Stimulated activated effector memory CD8-positive, alpha-beta T cell treated with anti-CD3 and anti-CD28 coated beads, Interleukin-12 subunit alpha, Interleukin-12 subunit beta, amount 100 ng/mL, for 72 hours (primary cell): Measurements from ENCODE around the gene PHLPP1.
"Not testable (repeated sequence)": the region's sequence is repeated elsewhere in the genome, so short reads cannot be mapped to it uniquely, and the experiment has no call there.

Source experiments
- ATAC-seq: fragments of 150-1000 bp; cut with Tn5 transposase; 2 replicates; pipeline ENCODE4 v1.10.0; 2021
- DNase-seq, 2 donors: peaks; one replicate each; pipeline ENCODE4 v3.0.0; 2021 to 2022; ENCODE audit warnings: low spot score in 2 of 2
- H3K27ac Mint-ChIP-seq: one replicate; pipeline ENCODE4 v1.8.0; 2022; ENCODE audit warnings: mild to moderate bottlenecking, mixed read lengths
- H3K36me3 Mint-ChIP-seq: one replicate; pipeline ENCODE4 v1.8.0; 2022; ENCODE audit warnings: mild to moderate bottlenecking, mixed read lengths
- H3K4me1 Mint-ChIP-seq: one replicate; pipeline ENCODE4 v1.8.0; 2022; ENCODE audit warnings: mixed read lengths
- H3K4me3 Mint-ChIP-seq: one replicate; pipeline ENCODE4 v1.8.0; 2022; ENCODE audit warnings: mild to moderate bottlenecking, mixed read lengths
- H3K9me3 Mint-ChIP-seq: one replicate; pipeline ENCODE4 v1.8.0; 2022; ENCODE audit warnings: mixed read lengths

PHLPP1 gene

DNA sequence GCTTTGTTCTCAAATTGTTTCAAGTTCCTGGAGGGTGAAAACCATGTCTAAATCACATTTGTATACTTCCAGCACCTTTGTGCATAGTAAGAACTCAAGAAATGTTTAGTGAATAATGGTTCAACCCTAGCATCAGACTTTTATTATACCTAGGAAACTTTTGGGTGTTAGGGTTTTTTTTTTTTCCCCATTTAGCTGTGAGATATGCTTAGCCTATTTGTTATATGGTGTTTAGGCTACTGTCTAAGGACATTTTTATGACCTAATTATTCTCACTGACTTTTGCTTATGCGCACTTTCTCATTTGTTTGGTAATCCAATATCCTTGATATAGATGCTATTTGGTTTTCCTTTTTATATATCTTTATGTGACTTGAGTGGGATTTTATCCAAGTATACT, 164.7 kb downstream of the PHLPP1 start:
- no peaks in the 10 kb centered on the region for H3K9me3 Mint-ChIP-seq
- H3K36me3 Mint-ChIP-seq, result no peaks in the 10 kb centered on the region
- no peak for ATAC-seq
- no peak overlapping the region for H3K27ac Mint-ChIP-seq
- no peak for DNase-seq
- H3K4me1 Mint-ChIP-seq, result peaks cover 32% of the 10 kb centered on the region
- H3K4me3 Mint-ChIP-seq, result no peak overlapping the region

DNA sequence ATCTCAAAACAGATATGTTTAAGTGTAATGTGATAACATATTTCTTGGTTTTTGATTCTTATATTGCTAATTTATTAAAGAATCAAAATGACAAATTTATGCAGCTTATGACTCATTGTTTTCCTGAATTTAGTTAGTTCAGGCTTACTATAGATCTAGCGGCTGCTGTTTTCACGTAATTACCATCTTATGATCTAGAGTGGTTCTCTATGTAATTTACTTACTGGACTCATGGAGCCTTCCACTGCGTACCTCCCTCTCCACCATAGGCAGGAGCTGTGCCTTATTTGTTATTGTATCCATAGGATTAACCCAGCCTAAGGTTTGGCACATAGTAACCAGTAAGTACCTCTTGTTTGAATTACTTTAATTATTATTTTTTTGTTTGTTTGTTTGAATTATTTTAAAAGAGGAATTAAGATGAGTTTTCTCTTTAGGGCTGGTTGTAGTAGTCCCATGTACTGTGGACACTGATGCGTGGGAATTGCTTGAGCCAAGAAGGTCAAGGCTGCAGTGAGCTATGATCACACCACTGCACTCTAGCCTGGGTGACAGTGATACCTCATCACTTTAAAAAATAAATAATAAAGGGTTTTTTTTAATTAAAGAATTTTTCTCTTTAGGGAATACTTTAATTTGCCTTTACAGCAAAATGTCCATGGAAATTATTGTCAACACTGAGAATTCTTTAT, 165.5 kb downstream of the PHLPP1 start:
- DNase-seq (no peak), ATAC-seq (peak; percentile 81)
- Mint-ChIP-seq H3K9me3 (no peaks in the 10 kb centered on the region), H3K36me3 (no peaks in the 10 kb centered on the region), H3K4me3 (no peak overlapping the region), H3K27ac (no peak overlapping the region), H3K4me1 (peaks cover 32% of the 10 kb centered on the region)

DNA sequence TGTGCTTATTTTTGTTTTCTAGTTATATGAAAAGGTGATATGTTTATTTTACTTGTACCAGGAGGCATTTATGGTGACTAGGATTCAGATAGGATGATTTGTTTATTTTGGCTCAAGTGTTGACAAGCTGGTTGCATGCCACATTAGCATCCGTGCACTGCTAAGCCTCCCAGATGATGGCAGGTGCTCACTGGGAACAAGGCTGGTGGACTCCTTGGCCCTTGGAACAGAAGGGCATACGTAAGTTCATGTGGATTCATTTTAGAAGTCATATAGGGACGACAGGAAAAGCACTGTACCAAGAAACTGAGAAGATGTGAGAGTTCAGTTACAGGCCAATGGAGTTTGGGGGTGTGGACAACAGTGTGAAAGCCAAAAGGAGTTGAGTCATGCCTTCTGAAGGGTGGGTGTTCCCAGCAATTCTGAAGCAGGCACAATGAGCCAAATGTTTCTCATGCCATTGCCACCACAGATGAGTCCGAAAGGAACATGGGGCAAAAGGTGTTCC, 166.2 kb downstream of the PHLPP1 start:
- Mint-ChIP-seq H3K4me3 (peak overlapping the region; percentile 35), H3K4me1 (peaks cover 31% of the 10 kb centered on the region), H3K27ac (peak overlapping the region; percentile 50), H3K9me3 (no peaks in the 10 kb centered on the region), H3K36me3 (no peaks in the 10 kb centered on the region)
- DNase-seq (peak in 1 of 2 donors; percentile 60), ATAC-seq (peak; percentile 92)

DNA sequence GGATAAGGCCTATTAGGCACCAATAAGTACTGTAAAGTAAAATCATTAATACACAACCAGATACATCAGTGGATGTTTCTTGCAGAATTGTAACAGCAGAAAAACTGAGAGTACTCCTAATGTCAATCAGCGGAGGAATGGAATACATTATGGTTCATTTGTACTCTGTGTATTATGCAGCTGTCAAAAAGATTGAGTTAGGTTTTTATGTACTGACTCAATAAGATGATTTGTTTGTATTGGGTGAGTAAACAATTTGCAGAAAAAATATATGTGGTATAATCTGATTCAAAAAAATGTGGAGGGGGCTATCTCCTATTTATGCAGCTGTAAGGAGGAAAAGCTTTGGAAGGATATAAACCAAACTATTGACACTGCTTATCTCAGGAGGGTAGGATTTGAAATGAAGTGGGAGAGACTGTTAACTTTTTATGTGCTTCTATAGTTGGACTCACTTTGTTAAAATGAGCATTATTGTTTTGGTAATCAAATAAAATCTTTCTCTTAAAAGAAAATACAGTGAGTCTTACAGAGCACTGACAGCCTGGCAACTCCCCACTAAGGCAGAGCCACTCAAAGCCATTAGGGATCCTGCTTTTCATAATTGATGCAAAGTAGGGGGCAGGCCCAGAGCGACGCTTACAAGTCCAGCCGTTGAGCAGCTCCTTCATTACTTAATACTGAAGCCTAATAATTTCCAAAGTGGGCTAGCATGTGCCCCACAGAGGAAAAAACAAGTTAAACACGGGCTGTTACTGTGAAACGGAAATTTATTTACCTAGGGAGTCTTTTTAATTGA, 168.8 kb downstream of the PHLPP1 start:
- H3K9me3 Mint-ChIP-seq, result no peaks in the 10 kb centered on the region
- no peak overlapping the region for H3K27ac Mint-ChIP-seq
- H3K4me1 Mint-ChIP-seq, result peaks cover 26% of the 10 kb centered on the region
- no peak overlapping the region for H3K4me3 Mint-ChIP-seq
- ATAC-seq, result no peak
- no peaks in the 10 kb centered on the region for H3K36me3 Mint-ChIP-seq
- DNase-seq, result no peak

DNA sequence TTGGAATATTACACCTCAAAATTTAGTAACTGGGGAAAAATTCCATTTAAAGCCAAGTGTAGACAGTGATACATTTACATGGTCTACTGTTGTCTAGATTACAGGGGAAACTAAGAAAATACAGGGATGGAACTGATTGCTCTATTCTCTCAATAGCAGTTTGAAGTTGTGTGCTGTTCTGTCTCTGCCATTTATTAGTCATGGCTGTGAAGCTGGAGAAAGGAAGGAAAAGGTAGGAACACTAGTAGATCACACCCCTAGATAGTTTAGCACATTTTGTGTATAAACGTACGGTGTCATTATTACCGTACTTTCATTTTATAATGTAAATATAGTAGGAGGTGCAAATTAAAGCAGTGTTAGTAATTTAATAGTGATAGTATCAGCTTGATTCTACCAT, 170.5 kb downstream of the PHLPP1 start:
- ATAC-seq (no peak), DNase-seq (no peak)
- Mint-ChIP-seq H3K4me3 (no peak overlapping the region), H3K9me3 (no peaks in the 10 kb centered on the region), H3K4me1 (peaks cover 21% of the 10 kb centered on the region), H3K27ac (no peak overlapping the region), H3K36me3 (no peaks in the 10 kb centered on the region)

DNA sequence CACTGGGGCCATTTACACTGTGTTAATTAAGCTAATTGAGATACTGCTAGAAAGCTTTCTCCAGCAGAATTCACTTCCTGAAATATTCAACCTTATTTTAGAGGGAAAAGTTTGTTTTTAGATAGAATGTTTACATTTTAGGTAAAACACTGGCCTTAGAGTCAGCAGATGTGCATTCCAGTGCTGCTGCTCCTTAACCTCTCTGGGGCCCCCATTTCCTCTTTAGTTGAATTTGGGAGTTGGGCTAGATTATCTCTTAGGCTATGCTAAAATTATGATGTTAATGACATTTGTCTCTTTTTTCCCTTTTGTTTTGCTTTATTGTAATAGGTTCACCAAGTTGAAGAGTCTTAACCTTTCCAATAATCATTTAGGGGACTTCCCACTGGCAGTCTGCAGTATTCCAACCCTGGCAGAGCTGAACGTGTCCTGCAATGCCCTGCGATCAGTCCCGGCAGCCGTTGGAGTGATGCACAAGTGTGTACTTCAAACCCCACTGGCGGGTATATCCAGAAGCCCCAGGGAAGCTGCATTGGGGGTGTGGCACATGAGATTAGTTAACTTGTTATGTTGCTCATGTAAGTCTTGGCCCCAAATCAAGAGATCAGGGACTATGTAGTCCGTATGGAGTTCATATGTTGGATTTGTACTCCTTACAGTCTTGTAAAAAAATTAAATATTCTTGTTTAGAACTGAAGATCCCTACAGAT, 179.5 kb downstream of the PHLPP1 start:
- DNase-seq (no peak), ATAC-seq (no peak)

DNA sequence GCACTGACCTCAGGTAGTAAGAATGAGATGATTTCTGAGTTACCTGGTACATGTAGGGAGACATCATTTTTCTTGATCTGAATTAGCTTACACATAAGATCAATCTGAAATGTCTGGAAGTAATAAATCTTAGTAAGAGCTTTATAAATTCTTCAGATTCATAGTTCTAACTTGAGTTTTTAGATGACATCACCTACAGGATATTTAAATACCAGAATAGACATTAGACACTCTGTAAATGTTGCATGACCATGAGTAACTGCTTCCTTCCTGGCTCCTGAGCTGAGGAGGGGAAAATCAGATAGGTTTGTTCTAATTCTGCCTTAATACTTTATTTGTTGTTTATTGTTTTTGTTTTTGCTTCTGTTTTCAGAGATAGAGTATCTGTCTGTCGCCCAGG, 181.8 kb downstream of the PHLPP1 start:
- ATAC-seq, result no peak
- no peak for DNase-seq
- Mint-ChIP-seq H3K4me1 (peaks cover 9% of the 10 kb centered on the region), H3K27ac (no peak overlapping the region), H3K9me3 (no peaks in the 10 kb centered on the region), H3K4me3 (no peak overlapping the region), H3K36me3 (no peaks in the 10 kb centered on the region)

More for the DNA sequence above, 179.5 kb downstream of the PHLPP1 start:
- Mint-ChIP-seq H3K4me3 (no peak overlapping the region), H3K4me1 (peaks cover 9% of the 10 kb centered on the region), H3K36me3 (no peaks in the 10 kb centered on the region), H3K9me3 (no peaks in the 10 kb centered on the region), H3K27ac (no peak overlapping the region)

DNA sequence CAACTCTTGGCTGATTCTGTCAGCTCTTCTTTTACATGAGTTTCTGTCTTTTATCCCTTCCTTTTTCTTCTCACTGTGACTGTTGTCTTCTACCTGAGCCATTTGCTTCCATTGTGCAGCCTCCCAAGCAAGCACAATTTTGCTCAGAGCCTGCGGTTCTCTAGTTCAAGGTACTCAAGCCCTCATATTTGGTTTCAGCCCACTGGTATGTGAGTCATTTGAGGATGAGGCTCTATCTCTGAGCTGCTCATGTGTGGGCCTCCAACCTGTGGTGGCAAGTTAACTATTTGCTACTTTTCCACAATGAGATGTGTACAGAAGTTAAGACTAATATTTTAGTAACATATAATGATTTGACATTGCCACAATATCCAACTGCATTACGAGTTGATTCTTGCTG, 183.0 kb downstream of the PHLPP1 start:
- Mint-ChIP-seq H3K4me1 (peaks cover 9% of the 10 kb centered on the region), H3K4me3 (no peak overlapping the region), H3K27ac (no peak overlapping the region), H3K9me3 (no peaks in the 10 kb centered on the region), H3K36me3 (peaks cover 3% of the 10 kb centered on the region)
- no peak for DNase-seq
- peak; percentile 100 for ATAC-seq

DNA sequence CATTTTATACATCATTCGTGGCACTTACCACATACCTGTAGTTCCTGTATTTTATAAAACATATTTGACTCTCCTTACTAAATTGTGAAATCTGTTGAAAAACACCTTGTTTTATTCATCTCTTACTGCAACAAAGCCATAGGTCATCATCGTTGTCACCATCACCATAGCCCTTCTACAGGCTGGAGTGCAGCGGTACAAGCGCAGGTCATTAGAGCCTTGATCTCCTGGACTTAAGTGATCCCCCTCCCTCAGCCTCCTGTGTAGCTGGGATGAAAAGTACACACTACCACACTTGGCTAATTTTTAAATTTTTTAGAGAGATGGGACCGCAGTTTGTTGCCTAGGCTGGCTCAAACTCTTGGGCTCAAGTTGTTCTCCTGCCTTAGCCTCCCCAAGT, 184.2 kb downstream of the PHLPP1 start:
- Mint-ChIP-seq H3K4me3 (no peak overlapping the region), H3K9me3 (no peaks in the 10 kb centered on the region), H3K36me3 (peaks cover 15% of the 10 kb centered on the region), H3K4me1 (peaks cover 9% of the 10 kb centered on the region), H3K27ac (no peak overlapping the region)
- ATAC-seq (no peak), DNase-seq (no peak)

DNA sequence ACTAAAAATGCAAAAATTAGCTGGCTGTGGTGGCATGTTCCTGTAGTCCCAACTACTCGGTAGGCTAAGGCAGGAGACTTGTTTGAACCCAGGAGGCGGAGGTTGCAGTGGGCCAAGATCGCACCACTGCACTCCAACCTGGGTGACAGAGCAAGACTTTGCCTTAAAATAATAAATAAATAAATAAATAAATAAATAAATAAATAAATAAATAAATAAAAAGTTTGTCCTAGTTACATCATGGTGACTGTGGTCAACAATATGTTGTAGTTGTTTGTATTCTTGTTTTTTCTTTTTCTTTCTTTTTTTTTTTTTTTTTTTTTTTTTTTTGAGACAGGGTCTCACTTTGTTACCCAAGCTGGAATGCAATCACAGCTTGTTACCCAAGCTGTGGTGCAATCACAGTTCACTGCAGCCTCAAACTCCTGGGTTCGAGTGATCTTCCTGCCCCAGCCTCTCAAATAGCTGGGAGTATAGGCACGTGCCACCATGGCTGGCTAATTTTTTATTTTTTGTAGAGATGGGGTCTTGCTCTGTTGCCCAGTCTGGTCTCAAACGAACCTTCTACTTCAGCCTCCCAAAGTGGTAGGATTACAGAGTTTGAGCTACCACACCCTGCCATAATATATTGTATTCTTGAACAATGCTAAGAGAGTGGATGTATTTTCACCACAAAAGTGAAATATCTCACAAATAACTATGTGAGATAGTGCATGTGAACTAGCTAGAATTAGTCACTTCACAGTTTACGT, 185.0 kb downstream of the PHLPP1 start:
- H3K4me3 Mint-ChIP-seq, result no peak overlapping the region
- H3K36me3 Mint-ChIP-seq, result peaks cover 15% of the 10 kb centered on the region
- ATAC-seq (no peak), DNase-seq (no peak)
- no peaks in the 10 kb centered on the region for H3K9me3 Mint-ChIP-seq
- no peak overlapping the region for H3K27ac Mint-ChIP-seq
- H3K4me1 Mint-ChIP-seq, result peaks cover 9% of the 10 kb centered on the region

DNA sequence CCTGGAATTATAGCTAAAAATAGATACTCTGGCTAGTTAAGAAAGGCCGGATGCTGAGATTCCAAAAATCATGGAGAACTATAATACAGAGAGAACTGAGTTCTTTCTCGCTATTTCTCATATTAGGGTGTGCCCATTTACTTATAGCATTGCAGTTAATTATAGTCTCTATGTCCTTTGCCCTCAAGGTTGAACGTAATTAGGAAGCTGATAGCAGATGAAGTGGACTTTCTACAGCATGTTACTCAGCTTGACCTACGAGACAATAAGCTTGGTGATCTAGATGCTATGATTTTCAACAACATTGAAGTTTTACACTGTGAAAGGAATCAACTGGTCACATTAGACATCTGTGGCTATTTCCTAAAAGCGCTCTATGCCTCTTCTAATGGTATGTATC, 187.4 kb downstream of the PHLPP1 start:
- H3K9me3 Mint-ChIP-seq, result no peaks in the 10 kb centered on the region
- ATAC-seq, result no peak
- DNase-seq, result no peak
- no peak overlapping the region for H3K27ac Mint-ChIP-seq
- peaks cover 15% of the 10 kb centered on the region for H3K36me3 Mint-ChIP-seq
- H3K4me1 Mint-ChIP-seq, result peaks cover 8% of the 10 kb centered on the region
- no peak overlapping the region for H3K4me3 Mint-ChIP-seq

DNA sequence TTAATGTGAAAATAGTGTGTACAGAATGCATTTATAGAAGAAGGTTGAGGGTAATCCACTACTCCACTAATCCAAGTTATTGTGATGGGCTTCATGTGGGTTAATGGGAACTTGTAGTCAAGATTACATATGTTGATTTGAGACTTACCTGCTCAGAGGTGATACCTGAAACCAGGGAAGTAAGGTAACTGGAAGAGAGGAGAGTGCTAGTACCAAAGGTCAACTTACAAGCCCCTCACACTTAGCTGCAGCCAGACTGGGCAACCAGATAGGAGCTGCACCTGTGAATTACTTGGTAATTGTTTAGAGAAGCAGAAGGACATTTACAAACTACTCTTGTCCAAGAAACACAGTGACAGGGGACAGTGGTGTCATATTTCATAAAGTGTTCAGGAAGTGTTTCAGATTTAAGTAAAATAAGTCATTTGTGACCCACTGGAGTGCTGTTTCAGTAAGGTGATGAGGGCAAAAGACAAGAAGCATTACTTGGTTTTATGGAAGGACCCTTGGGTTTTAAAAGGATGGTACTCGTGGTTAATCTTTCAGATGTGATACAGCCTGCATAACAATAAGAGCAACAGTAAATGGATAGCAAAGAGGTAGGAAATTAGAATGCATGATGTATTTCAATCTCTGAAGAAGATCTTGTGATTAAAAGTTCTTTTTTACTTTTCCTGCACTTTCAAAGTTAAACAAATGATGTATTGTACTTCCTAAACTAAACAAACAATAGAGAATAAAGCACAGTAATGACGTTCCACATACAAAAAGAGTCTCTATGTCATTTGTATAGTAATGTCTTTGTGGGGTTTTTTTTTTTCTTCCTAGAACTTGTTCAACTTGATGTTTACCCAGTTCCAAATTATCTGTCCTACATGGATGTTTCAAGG, 189.3 kb downstream of the PHLPP1 start:
- H3K27ac Mint-ChIP-seq, result no peak overlapping the region
- DNase-seq (no peak), ATAC-seq (no peak)
- peaks cover 15% of the 10 kb centered on the region for H3K36me3 Mint-ChIP-seq
- no peaks in the 10 kb centered on the region for H3K9me3 Mint-ChIP-seq
- no peaks in the 10 kb centered on the region for H3K4me1 Mint-ChIP-seq
- H3K4me3 Mint-ChIP-seq, result no peak overlapping the region

DNA sequence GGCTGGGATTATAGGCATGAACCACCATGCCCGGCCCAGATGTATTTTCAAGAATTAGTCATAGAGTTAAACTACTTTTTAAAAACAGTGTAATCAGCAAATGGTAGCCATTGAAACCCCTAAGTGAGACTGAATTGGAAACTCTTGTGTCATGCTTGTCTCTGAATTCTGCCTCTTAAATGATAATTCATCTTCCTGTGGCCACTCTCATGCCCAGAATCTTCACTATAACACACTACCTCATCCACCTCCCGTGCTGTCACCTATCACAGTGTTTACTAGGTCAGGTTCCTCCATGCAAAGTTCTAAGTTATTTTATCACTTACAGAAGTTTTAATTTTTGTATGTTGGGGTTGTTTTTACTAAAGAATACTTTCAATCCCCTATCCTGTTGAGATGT, 197.5 kb downstream of the PHLPP1 start:
- no peaks in the 10 kb centered on the region for H3K9me3 Mint-ChIP-seq
- H3K4me3 Mint-ChIP-seq, result no peak overlapping the region
- ATAC-seq, result peak; percentile 67
- no peaks in the 10 kb centered on the region for H3K4me1 Mint-ChIP-seq
- H3K36me3 Mint-ChIP-seq, result no peaks in the 10 kb centered on the region
- no peak overlapping the region for H3K27ac Mint-ChIP-seq
- no peak for DNase-seq

DNA sequence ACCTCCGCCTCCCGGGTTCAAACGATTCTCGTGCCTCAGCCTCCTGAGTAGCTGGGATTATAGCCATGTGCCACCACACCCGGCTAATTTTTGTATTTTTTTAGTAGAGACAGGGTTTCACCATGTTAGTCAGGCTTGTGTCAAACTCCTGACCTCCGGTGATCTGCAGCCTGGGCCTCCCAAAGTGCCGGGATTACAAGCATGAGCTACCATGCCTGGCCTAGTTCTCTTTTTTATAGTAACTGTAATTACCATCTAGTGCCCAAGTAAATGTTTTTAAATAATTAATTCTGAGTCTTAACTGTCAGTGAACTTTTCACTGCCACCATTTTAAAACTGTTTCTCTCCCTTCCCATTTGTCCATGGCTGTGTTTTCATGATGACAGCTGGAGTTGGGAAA, 198.5 kb downstream of the PHLPP1 start:
- ATAC-seq, DNase-seq, H3K36me3 Mint-ChIP-seq, H3K4me3 Mint-ChIP-seq, H3K9me3 Mint-ChIP-seq, H3K4me1 Mint-ChIP-seq, H3K27ac Mint-ChIP-seq: not testable (repeated sequence)
